HG03103 (cell line): ENCODE measurements around the gene TRIO.

Source experiments
- ATAC-seq: cut with Tn5 transposase; IDR thresholded peaks from one replicate; pipeline ENCODE4 v1.9.1; 2021; ENCODE audit warnings: low read depth; ENCODE audit not compliant: unreplicated experiment

The TRIO gene

DNA sequence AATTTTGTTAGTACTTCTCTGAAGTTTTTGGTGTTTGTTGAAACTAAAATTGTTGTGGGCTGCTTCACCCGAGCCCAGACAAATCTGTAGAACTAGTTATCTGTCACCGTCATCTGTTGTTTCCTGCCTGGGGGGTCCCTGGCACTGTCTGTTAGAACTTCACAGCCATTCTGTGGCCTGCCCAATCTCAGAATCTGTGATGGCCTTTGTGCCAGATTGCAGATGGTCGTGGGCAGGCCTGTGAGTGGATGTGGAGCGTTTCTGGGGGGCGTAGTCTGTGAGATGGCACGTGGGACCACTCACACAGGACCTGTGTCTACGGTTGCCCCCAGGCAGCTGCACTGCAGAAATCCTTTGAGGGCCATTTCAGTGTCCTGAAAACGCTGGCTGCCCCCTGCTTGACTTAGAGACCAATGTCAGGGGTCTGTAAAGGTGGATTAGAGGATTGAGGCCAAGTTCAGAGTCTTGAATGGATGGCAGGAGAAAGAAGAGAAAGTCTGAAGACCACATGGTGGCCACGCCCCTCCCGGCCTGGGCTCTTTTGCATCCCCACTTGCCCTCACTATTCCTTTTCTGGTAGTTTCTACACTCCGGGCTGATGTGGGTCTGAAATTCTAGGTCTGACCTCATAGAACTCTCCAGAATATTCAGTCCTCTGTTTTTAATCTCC, 38.3 kb downstream of the TRIO start:
- no peak for ATAC-seq

DNA sequence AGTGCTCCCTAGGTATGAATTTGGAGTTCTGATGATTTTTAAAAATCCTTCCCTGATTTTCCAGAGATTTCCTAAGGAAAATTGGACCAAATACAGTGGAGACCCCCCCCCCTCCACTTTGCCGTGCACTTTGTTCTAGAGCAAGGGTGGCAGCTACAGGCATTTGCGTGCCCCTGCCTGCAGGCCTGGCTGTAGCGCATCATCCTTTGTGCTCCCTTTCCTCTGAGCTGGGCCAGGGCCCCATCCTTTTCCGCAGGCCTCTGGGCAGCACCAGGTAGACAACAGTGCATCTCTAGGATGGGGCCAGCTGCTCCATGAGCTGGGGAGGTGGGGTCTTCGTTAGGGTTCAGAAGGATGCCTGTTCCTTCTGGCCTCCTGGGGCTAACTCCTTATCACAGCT, 39.6 kb downstream of the TRIO start:
- no peak for ATAC-seq

DNA sequence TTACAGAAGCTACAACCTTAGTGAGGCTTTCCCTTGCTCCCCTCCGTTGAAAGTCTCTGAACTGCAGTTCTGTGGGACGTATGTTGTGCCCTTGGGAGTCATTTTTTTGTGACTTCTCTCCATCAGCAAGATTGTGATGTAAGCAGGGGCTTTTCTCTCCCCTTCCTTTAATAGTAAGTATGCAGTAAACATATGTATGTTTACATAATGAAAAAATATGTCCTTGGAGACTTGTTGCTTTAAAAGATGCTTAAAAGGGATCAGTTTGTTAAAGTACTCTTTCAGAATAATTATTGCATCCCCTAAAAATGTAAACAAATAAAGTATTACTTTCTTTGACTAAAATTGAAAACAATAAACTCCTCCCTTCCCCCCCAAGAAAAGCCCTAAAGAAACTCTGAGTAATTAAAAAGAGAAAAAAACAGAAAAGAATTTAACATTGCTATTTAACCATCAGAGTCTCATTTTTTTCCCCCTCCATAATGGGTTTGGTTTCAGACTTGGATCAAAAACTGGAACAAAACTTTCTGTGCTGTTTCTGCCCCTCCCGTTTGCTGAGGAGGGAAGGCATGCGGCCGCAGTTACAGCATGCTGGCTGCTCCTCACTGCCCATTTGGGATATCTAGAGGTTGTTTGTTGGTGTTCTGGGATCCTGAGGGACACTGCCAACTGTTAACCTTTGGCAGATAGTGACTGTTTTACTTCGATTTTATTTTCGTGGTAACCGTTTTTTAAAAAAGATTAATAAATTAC, 40.2 kb downstream of the TRIO start:
- ATAC-seq: no peak

DNA sequence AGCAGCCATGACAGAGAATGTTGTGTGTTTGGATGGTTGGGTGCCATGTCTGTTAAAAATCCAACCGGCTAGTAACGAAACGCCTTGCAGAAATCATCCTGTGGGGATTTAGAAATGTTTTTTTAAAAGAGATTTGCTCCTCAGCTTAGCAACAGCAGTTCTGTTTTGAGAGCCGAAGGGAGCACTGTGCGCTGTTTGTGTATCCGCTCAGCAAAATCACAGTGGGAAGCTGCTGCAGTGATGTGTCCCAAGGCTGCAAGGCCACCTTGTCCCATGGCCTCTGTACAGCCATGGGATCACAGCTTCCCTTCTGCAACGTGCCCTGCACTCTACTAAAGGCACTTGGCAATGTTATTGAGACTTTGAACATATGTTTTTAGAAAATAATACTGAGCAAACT, 40.9 kb downstream of the TRIO start:
- ATAC-seq: no peak

DNA sequence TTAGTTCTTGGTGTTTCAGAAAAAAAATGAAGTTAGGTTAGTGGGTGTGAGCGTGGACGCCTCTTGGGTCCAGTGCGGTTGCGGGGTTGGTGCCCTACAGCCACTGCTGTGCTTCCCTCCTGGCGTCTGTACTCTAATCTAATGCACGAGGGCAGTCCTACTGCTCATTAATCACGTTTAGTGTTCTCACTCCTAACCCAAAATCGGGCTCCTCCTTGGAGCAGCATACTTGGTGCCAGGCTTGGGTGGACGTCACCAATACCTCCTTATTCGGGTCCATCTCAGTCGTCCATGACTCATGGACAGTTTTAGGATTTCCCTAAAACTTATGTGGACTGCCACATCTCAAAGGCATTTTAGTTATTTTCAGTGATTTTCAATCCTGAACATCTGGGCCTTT, 41.6 kb downstream of the TRIO start:
- no peak for ATAC-seq

DNA sequence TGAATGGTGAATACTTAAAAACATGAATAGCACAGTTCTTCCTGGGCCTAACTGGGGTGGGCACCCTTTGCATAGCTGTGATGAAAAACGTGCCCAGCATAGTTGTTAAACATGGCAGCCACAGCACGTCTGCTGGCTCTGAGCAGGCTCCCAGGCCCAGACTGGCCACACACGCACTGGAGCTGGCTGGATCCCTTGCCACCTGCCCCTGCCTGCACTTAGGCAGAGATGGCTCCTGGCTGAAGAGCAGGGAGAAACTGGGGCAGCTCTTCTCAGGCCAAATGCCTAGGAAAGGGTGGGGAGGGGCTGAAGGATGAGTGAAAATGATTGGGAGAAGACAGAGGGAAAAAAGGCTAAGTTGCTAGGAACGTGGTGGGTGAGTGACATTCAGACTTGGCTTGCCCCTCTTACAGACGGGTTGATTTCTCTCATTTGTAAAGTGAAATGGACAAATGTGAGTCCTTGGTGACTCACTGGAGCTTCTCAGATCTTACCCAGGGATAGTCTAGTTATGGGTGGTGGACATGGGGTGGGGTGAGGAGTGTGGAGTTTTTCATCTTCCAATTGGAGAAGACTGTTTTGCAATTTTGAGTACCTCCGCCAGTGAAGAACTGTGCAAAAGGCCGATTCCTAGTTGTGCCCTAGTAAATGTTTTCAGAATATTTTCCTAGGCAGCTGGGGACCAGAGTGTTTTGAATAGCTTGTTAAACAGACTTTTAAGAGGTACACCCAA, 42.4 kb downstream of the TRIO start:
- no peak for ATAC-seq

DNA sequence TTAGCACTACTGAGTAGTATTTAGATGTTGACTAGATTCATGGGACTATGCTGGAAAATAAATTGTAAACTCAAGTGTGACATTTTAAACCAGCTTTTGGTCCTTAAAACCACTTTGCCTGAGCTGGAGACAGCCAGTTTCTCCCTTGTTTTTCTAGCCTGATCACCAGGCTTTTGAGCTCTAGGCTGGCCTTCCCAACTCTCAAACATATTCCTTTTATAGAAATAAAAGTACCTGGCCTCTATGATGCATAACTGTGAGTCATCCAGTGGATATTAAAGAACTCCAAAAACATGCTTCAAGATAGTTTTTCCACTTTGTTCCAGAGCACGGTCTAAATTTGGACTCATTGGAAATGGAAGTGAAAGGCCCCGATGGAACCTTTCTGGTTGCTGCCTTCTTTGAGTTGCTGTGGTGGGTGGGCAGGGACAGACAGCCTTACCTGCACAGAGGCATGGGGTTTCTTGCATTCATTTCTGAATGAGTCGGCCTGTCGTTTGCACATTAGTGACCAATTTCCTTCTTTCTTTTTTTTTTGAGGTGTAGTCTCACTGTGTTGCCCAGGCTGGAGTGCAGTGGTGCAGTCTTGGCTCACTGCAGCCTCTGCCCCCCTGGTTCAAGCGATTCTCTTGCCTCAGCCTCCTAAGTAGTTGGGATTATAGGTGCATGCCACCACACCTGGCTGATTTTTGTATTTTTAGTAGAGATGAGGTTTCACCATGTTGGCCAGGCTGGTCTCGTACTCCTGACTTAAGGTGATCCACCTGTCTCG, 43.1 kb downstream of the TRIO start:
- no peak for ATAC-seq

DNA sequence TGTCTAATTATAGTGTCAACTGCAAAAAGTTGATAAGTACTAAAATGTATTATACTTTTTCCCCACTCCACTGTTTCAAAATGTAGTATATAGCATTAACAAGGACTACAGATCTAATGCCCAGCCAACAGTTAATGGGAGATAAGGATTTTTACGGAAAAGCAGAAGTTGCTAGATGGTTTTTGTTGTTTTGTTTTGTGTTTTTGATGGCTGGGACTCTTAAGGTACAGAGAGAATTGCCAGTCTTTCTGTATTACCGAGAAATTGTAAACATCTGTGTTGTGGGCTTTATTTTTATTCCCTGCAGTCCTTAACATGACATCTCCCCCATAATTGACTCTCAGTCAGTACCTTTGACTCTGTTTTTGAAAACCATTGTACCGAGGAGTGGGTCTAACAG, 44.0 kb downstream of the TRIO start:
- ATAC-seq: no peak

DNA sequence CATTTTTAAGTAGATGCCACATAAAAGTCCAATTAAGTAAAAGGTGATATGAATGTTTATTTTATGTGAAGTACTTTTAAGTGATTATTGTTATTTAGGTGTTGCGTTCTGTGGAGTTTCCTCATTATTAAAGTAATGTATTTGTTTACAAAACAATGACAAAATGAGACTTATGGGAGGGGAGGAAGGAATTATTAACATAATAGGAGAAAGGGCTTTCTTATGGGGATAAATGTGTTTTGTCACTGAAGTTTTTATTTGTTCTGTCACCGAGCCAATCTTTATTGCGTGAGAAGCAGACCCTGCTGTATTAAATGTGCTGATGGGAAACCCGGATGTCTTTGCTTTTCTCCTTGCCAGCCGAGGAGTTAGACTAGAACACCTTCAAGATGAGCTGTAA, 44.5 kb downstream of the TRIO start:
- ATAC-seq: no peak

DNA sequence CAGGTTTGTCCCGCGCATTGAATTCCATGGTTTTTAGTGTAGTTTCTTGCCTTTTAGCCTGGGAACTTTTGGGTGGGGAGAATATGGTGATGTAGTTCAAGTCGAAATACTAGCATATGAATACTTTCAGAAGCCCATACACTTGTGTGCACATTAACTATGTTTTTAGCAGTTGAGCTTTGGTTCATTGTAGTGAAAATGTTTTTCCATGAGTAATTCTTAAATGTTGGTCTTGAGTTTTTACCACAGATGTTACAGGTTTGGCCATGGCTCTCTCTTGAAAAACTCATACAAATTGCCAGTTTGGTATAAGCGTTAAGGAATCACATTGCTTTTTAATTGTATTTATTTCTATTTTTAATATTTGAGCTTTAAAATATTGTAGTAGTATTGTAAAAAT, 45.6 kb downstream of the TRIO start:
- no peak for ATAC-seq

DNA sequence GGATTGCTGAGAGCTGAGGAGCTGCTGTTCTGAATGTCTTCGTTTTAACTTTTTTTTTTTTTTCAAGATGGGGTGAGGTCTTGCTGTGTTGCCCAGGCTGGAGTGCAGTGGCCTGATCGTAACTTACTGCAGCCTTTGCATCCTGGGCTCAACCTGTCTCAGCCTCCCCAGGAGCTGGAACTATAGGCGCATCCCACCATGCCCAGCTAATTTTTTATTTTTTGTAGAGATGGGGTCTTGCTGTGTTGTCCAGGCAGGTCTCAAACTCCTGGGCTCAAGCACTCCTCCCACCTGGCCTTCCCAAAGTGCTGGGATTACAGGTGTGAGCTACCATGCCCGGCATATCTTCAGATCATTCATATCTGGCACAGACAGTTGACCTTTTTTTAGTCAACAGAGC, 46.5 kb downstream of the TRIO start:
- no peak for ATAC-seq

DNA sequence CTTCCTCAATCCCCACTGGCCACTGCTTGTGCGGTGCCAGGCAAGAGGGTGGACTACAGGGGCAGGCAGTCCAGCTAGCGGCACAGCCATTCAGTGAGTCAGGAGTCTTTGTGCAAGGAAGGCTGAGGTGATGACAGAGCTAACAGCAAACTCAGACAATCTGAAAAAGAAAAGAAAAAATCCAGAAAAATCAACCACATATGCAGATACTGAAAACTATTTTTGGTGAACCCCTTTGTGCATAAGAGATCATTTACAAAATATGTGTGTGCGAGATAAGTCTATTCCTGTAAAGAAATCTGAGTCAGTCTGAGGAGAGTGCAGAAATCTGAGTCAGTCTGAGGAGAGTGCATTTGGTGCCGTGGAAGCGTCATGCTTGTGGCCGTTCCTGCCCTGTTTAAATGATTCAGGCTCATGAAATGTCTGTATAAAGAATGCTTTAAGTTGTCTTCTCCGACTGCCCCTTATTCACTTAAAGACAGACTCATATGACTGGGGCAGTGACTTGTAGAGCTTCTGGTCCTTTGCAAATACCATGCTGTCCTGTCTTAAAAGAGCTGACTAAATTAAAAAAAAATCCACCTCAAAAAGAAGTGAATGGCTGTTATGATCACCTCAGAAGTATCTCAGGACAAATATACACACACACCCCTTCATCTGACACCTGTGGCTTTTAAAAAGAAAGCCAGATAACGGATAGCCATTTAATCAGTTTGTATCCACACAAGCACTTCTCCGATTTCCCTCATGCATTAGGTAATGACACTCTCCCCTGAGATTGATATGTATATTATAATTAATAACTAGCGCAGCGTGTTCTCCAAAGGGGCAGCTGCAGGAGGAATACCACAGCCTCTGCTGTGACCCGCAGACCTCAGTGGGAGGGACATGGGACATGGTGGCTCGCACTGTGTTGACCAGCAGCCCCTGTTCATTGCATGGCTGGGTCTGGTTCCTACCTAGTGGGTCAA, 47.3 kb downstream of the TRIO start:
- ATAC-seq: no peak

DNA sequence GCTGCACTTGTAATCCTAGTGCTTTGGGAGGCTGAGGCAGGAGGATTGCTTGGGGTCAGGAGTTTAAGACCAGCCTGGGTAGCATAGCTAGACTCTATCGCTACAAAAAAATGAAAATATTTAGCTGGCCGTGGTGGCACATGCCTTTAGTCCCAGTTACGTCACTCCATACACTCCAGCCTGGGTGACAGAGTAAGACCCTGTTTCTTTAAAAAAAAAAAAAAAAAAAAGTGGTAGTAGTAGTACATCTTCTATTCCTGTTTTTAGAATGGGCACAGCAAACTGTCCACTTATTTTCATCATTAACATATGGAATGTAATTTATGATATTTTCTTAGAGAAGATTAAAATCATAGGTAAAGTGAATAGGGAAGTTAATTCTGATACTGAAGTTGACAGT, 48.2 kb downstream of the TRIO start:
- ATAC-seq: no peak

DNA sequence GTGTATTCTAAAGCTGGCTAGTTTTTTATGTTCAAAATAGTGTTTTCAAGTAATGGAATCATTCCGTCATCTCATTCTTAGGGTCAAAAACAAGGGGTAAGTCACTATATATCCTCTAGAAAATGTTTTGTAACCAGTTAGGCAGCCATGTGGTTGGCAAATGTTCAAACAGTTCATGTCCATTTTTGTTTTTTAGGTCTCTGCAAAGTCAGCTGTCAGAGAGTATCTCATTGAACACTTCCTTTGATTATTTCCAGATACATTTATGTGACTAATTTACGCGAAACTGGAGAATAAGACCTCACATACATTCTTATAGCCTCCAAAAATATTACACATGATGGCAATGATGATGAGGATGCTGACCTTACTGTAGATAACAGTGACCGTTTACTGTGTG, 50.4 kb downstream of the TRIO start:
- no peak for ATAC-seq

DNA sequence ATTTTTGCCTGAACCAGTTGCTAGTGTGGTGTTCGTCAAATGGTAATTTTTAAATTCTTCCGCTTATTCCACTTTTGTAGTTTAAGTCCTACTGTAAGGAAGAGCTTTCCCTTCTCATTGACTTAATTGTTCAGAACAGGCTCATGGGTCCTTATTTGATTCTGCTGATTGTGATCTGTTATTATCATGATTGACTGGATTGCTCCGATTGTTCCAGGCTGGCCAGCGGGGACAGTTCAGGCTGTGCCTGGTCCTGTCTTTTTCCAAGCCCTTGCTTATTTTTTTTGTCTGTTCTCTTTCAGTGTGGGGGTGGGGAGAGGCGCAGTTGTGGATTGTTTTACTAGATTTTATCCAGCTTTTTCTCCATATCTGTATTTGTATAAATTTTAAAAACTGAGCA, 52.4 kb downstream of the TRIO start:
- ATAC-seq: no peak

DNA sequence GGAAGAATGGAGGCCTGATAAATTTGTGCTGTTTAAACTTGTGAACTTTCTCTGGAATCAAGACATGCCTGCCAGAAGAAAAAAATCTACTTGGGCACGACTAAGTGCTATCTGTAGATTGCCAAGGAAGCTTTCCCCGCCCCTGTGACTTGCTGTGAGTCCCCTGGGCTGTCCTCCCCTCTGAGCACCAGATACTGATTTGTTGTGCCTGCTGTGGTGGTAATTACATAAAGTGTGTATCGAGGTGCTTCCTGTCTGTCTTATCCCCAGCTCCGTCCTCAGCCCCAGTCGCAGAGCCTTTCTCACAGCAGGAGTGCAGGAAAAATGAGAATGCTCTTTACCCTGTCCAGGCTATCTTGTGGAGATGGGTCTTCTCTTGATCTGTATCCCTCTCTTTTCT, 53.9 kb downstream of the TRIO start:
- no peak for ATAC-seq

DNA sequence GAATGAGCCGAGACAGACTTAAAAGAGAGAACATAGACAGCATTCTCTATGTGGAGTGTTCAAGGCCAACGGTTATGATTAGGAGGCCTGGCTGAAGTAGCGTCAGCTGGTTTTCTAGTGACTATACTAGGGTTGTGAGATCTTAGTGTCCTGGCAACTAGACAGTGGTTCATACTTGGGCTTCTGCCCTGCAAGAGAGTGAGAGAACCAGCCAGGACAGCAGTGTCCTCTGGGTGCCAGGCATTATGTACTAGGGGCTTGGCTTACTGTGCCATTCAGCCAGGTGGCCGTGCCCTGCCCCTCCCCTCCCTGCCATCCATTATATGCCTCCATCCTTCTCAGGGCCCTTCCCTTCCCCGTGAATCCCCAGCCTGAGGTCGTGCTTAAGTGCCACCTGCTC, 56.8 kb downstream of the TRIO start:
- no peak for ATAC-seq

DNA sequence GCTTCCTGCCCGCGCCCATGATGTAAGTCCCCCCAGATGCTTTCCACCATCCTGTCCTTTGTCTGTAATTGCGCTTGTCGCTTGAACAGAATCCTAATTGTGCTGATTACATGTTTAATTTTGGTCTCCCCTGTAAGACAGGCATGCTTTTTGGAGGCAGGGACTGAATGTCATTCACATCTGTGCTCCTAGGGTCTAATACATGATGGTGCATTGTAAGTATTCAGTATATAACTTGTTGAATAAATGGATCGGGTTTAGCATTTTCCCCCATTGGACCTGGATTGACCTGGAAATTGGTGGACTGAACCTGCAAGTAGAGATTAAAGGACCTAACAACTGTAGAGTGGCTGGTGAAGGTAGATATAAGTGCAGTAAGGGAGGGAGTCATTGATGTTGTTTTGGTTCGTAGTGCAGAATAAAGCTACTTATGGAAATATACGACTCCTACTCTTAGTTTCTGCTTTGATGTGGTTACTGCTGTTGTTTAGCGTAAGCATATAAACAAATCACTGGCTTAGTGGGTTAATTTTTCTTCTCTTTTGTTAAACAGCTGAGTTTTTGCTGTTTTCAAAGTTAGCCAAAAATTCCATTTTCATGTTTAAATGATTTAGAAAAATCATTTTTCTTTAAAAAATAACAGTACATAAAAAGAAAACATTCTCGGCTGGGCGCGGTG, 57.3 kb downstream of the TRIO start:
- ATAC-seq: no peak

DNA sequence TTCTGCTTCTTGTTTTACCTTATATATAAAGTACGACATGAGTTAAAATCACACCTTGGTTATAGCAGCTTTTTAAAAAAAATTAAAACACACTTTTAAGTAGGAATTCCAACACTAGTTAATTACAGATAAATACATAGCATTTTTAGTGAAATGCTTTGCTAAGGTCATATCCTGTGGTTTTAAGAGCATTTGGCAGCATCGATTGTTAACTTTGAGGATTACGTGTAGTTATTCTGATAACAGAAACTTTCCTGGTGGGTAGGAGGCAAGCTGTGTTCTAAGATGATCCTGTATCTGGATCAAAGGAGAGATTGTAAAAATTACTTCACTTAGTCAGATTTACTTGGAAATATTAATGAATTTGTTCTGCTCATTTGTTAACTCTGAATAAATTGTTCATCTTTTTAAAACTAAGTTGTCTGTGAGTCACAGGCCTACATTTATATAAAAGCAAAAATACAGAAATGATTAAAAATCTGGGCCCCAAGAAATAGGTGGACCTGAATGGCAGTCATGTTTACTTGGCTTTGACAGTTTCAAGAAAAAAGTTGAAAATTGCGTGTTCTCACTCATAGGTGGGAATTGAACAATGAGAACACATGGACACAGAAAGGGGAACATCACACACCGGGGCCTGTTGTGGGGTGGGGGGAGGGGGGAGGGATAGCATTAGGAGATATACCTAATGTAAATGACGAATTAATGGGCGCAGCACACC, 58.3 kb downstream of the TRIO start:
- no peak for ATAC-seq
